HG02759 (cell line): ENCODE measurements around the gene DCAF4.
"Not testable (repeated sequence)": the region's sequence is repeated elsewhere in the genome, so short reads cannot be mapped to it uniquely, and the experiment has no call there.

Experiments
- ATAC-seq: cut with Tn5 transposase; IDR thresholded peaks from one replicate; pipeline ENCODE4 v1.9.1; 2021; ENCODE audit warnings: mild to moderate bottlenecking, moderate library complexity; ENCODE audit not compliant: unreplicated experiment

The DCAF4 gene

GRCh38 chr14:72966038-72966437 is 39.8 kb downstream of the DCAF4 start:
- no peak for ATAC-seq

GRCh38 chr14:72968316-72968715 is 42.1 kb downstream of the DCAF4 start:
- ATAC-seq: no peak

GRCh38 chr14:72970058-72970630 is 43.9 kb downstream of the DCAF4 start:
- ATAC-seq: no peak

GRCh38 chr14:72970824-72971434 is 44.7 kb downstream of the DCAF4 start:
- ATAC-seq: no peak

GRCh38 chr14:72974661-72975060 is 48.4 kb downstream of the DCAF4 start:
- no peak for ATAC-seq

- no peak for ATAC-seq
Measured at GRCh38 chr14:72975770-72976169, 49.5 kb downstream of the DCAF4 start.

GRCh38 chr14:72978856-72979255 is 52.6 kb downstream of the DCAF4 start:
- ATAC-seq: no peak

- no peak for ATAC-seq
Measured at GRCh38 chr14:72980863-72981262, 54.6 kb downstream of the DCAF4 start.

GRCh38 chr14:72982146-72982708 is 56.0 kb downstream of the DCAF4 start:
- ATAC-seq: no peak

GRCh38 chr14:72986214-72986613 is 60.0 kb downstream of the DCAF4 start:
- ATAC-seq: no peak

GRCh38 chr14:72986857-72987256 is 60.6 kb downstream of the DCAF4 start:
- no peak for ATAC-seq

- no peak for ATAC-seq
Measured at GRCh38 chr14:72990171-72990570, 63.9 kb downstream of the DCAF4 start.

GRCh38 chr14:72996916-72997315 is 70.7 kb downstream of the DCAF4 start:
- no peak for ATAC-seq

GRCh38 chr14:72998252-72998903 is 72.1 kb downstream of the DCAF4 start:
- no peak for ATAC-seq

- no peak for ATAC-seq
Measured at GRCh38 chr14:72999316-72999715, 73.1 kb downstream of the DCAF4 start.

GRCh38 chr14:73000073-73000472 is 73.8 kb downstream of the DCAF4 start:
- ATAC-seq: no peak

GRCh38 chr14:73003681-73004080 is 77.4 kb downstream of the DCAF4 start:
- ATAC-seq: no peak

GRCh38 chr14:73004641-73005040 is 78.4 kb downstream of the DCAF4 start:
- ATAC-seq: not testable (repeated sequence)

- no peak for ATAC-seq
Measured at GRCh38 chr14:73007835-73008234, 81.6 kb downstream of the DCAF4 start.

- no peak for ATAC-seq
Measured at GRCh38 chr14:73008501-73008900, 82.2 kb downstream of the DCAF4 start.
